ENCODE measurements around the gene RNF220. TPM values are rescaled to one million over a fixed set of nuclear protein-coding genes. Genes with fewer than 3 reads are reported as not detected.

Gene RNF220
- total RNA-seq, 1 donor from 2014 or later = 72.5 TPM

DNA sequence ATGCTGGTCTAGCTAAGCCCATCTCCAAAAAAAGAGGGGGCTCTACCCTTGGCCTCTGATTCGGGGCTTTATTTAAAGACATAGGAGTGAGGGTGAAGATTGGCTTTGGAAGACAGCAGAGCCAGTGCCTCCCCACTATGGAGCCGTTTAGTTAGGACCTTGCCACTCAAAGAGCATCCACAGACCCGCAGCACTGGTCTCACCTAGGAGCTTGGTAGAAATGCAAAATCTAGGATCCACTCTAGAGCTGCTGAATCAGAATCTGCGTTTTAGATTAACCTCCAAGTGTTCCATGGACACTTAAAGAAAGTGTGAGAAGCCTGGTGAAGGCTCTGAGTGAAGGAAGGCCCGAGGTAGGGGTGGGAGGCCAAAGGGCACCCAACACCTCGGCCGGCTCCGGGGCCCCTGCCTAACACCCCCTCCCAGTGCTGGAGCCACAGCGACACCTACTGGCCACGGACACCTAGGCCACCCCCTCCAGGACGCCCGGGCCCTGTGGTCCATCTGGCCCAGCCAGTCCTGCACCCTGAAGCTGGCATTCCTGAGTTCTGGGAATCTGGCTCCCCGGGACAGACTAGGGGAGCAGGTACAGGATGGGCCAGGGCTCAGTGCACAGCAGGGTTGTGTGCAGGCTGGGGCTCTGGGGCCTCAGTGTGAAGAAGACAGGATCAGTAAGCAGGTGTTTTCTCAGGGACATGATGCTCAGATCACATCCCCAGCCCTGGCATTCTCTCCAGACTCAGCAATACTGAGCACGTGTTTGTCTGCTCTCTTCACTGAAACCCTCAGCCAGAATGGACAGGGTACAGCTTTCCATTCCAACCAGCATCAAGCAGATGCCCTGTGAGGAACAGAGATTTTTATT lies 190.0 kb downstream of the RNF220 start:
- H3K9me3 ChIP-seq = no peaks in the 10 kb centered on the region
- H3K27me3 ChIP-seq (ENCODE audit: low read depth) = peaks cover 17% of the 10 kb centered on the region
- intact Hi-C loops (cut with DNase I) = loop anchor here (10.0 kb wide), 1 partner anchor 220 kb away; no protein-coding TSS in a partner anchor
- H3K36me3 ChIP-seq = no peaks in the 10 kb centered on the region
- ATAC-seq (peak; percentile 92 to 93), DNase-seq (peak; percentile 87)
- no peak overlapping the region for H3K4me3 ChIP-seq
- no peaks in the 10 kb centered on the region for H3K4me1 ChIP-seq
- no peak overlapping the region for H3K27ac ChIP-seq
- TF ChIP-seq, protein P1, sequence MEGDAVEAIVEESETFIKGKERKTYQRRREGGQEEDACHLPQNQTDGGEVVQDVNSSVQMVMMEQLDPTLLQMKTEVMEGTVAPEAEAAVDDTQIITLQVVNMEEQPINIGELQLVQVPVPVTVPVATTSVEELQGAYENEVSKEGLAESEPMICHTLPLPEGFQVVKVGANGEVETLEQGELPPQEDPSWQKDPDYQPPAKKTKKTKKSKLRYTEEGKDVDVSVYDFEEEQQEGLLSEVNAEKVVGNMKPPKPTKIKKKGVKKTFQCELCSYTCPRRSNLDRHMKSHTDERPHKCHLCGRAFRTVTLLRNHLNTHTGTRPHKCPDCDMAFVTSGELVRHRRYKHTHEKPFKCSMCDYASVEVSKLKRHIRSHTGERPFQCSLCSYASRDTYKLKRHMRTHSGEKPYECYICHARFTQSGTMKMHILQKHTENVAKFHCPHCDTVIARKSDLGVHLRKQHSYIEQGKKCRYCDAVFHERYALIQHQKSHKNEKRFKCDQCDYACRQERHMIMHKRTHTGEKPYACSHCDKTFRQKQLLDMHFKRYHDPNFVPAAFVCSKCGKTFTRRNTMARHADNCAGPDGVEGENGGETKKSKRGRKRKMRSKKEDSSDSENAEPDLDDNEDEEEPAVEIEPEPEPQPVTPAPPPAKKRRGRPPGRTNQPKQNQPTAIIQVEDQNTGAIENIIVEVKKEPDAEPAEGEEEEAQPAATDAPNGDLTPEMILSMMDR (IDR thresholded peaks at IDR 0.05) = peak; percentile 99

DNA sequence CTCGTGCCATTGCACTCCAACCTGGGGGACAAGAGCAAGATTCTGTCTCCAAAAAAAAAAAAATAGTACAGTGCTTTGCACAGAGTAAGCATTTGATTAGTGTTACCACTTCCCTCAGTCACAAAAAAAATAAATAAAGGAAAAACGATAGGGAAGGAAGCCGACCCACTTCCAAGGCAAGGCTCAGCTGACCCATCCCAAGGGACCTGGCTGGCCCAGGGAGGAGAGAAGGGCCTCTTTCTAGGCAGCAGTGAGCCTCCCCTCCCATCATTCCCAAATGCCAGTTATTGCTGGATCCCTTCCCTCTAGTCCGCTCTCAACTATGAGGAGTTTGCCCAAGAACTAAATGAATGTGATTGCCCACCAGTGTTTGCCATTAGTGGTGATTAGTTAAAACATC lies 191.5 kb downstream of the RNF220 start:
- H3K4me1 ChIP-seq = no peaks in the 10 kb centered on the region
- DNase-seq = no peak
- H3K27ac ChIP-seq = no peak overlapping the region
- H3K9me3 ChIP-seq = no peaks in the 10 kb centered on the region
- H3K4me3 ChIP-seq = no peak overlapping the region
- TF ChIP-seq, protein P1 (IDR thresholded peaks at IDR 0.05) = no peak
- H3K36me3 ChIP-seq = no peaks in the 10 kb centered on the region
- intact Hi-C loops (cut with DNase I) = loop anchor here (10.0 kb wide), 1 partner anchor 222 kb away; no protein-coding TSS in a partner anchor
- H3K27me3 ChIP-seq (ENCODE audit: low read depth) = peaks cover 29% of the 10 kb centered on the region
- no peak for ATAC-seq

DNA sequence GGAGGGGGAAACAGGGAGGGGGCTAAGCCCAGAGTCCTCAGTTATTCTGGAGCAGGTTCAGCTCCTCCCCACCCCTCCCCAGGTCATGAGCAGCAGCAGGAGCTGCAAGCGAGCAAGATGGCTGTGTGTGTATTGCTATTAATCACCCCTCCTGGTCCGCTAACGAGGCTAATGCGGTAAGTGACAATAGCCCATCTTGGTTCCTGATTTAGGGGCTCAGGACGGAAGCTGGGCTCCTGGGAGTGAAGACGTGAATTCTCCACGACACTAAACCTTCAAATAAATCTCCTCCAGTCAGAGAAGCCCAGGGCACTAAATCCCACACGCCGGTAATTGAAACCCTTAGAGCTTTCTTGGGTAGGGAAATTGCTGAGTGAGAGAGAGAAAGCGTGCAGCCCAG lies 193.1 kb downstream of the RNF220 start:
- H3K4me1 ChIP-seq = no peaks in the 10 kb centered on the region
- no peaks in the 10 kb centered on the region for H3K36me3 ChIP-seq
- no peaks in the 10 kb centered on the region for H3K9me3 ChIP-seq
- DNase-seq (no peak), ATAC-seq (no peak)
- H3K27me3 ChIP-seq (ENCODE audit: low read depth) = peaks cover 30% of the 10 kb centered on the region
- intact Hi-C loops (cut with DNase I) = loop anchor here (10.0 kb wide), 1 partner anchor 223 kb away; no protein-coding TSS in a partner anchor
- H3K4me3 ChIP-seq = no peak overlapping the region
- TF ChIP-seq, protein P1 (IDR thresholded peaks at IDR 0.05) = no peak
- no peak overlapping the region for H3K27ac ChIP-seq

DNA sequence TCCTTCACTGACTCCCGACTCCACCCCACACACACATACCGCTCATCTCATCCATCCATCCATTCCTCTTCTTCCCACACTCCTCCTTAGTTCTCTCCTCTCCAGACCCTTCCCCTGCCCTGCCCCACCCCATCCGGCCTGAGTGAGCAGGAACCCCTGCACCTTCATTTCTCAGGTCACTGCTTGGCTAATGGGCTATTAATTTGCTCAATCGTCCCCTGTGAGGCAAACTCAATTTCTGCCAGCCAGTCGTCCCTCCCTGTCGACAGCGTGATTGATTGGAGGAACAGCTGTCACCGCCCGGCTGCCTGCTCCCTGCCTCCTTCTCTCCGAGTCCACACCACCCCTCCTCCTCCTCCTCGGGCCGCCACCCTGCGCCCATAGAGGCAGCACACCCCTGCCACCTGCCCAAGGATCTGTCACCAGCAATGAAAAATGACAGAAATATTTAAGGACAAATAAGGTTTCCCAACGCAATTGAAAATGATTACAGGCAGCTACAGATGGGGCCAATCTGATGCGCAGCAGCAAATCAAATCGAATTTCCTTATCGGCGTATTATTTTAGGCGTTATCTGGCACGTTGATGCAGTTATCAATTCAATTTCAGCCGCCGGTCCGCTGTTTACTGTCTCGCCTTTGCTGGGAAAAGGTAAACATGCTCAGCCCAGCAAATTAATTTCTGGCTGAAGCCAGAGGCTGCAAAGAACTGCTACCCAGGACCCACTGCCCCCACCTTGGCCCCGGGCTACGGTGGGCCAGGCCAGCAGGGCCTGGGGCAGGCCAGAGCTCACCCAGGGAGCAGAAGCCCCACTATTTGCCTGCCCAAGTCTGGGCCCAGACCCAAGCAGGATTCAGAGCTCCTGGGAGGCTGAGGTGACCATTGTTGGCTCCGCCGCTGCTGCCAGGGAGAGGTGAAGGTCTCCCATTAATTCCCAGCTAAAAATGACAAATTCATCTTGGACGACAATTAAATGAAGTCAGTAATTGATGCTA lies 197.9 kb downstream of the RNF220 start:
- intact Hi-C loops (cut with DNase I) = no loop called here
- H3K27ac ChIP-seq = no peak overlapping the region
- TF ChIP-seq, protein P1 (IDR thresholded peaks at IDR 0.05) = no peak
- peaks cover 28% of the 10 kb centered on the region for H3K27me3 ChIP-seq (ENCODE audit: low read depth)
- no peaks in the 10 kb centered on the region for H3K9me3 ChIP-seq
- ATAC-seq (no peak), DNase-seq (no peak)
- H3K36me3 ChIP-seq = no peaks in the 10 kb centered on the region
- H3K4me1 ChIP-seq = no peaks in the 10 kb centered on the region
- H3K4me3 ChIP-seq = no peak overlapping the region

DNA sequence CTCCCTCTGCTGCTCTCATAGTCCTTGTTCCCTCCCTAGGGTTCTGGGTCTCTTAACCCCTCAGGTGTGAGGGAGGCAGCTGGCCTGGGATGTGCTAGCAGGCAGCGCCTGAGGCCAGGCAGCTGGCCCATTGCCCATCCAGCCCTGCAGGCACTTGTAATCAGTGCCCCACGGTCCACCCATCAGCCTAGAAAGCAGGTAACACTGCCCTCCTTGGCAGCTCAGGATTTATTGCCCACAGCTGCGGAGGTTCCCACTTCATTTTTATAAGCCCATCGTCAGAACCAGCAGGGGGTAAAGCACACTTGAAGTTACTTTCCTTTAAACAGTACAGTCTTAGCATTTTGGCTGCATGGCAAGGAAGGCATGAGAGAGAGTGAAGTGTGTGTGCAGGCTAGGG lies 198.7 kb downstream of the RNF220 start:
- intact Hi-C loops (cut with DNase I) = no loop called here
- no peaks in the 10 kb centered on the region for H3K9me3 ChIP-seq
- DNase-seq (no peak), ATAC-seq (peak in 1 of 2 donors; percentile 16)
- no peaks in the 10 kb centered on the region for H3K4me1 ChIP-seq
- TF ChIP-seq, protein P1 (IDR thresholded peaks at IDR 0.05) = no peak
- peaks cover 28% of the 10 kb centered on the region for H3K27me3 ChIP-seq (ENCODE audit: low read depth)
- no peaks in the 10 kb centered on the region for H3K36me3 ChIP-seq
- no peak overlapping the region for H3K4me3 ChIP-seq
- H3K27ac ChIP-seq = no peak overlapping the region

Data from lower lobe of right lung (tissue), 2 donors.